GM18519 (cell line): ENCODE results near the gene TEPSIN.

Experiments
- ATAC-seq: cut with Tn5 transposase; IDR thresholded peaks from one replicate; pipeline ENCODE4 v1.9.1; 2021; ENCODE audit warnings: mild to moderate bottlenecking, moderate library complexity; ENCODE audit not compliant: unreplicated experiment, low FRiP score

TEPSIN gene

GRCh38 chr17:81270279-81270678 lies 31.4 kb upstream of the TEPSIN start:
- ATAC-seq, result no peak

- ATAC-seq, result no peak
Measured at GRCh38 chr17:81267390-81268067, 28.7 kb upstream of the TEPSIN start.

GRCh38 chr17:81265576-81265975 lies 26.7 kb upstream of the TEPSIN start:
- ATAC-seq, result no peak

- no peak for ATAC-seq
Measured at GRCh38 chr17:81264640-81265039, 25.8 kb upstream of the TEPSIN start.

GRCh38 chr17:81263371-81264181 lies 24.7 kb upstream of the TEPSIN start:
- ATAC-seq, result no peak

- no peak for ATAC-seq
Measured at GRCh38 chr17:81261582-81262336, 22.9 kb upstream of the TEPSIN start.

- ATAC-seq, result no peak
Measured at GRCh38 chr17:81261096-81261495, 22.2 kb upstream of the TEPSIN start.

- ATAC-seq, result no peak
Measured at GRCh38 chr17:81260641-81261040, 21.8 kb upstream of the TEPSIN start.

- ATAC-seq, result no peak
Measured at GRCh38 chr17:81260171-81260570, 21.3 kb upstream of the TEPSIN start.

GRCh38 chr17:81259058-81259605 lies 20.3 kb upstream of the TEPSIN start:
- no peak for ATAC-seq

- no peak for ATAC-seq
Measured at GRCh38 chr17:81258292-81258691, 19.4 kb upstream of the TEPSIN start.

GRCh38 chr17:81257533-81257932 lies 18.7 kb upstream of the TEPSIN start:
- no peak for ATAC-seq

- ATAC-seq, result no peak
Measured at GRCh38 chr17:81256616-81257015, 17.8 kb upstream of the TEPSIN start.

- no peak for ATAC-seq
Measured at GRCh38 chr17:81254955-81255717, 16.3 kb upstream of the TEPSIN start.

- ATAC-seq, result no peak
Measured at GRCh38 chr17:81253358-81254131, 14.7 kb upstream of the TEPSIN start.

- ATAC-seq, result no peak
Measured at GRCh38 chr17:81252987-81253329, 14.1 kb upstream of the TEPSIN start.

GRCh38 chr17:81252326-81252986 lies 13.6 kb upstream of the TEPSIN start:
- no peak for ATAC-seq

GRCh38 chr17:81251709-81252301 lies 12.9 kb upstream of the TEPSIN start:
- ATAC-seq, result no peak
